ENCODE measurements around the gene NELL1. TPM values are rescaled to one million over a fixed set of nuclear protein-coding genes. Genes with fewer than 3 reads are reported as not detected.

The NELL1 gene
- total and polyA plus RNA-seq, 2 donors (not counting 1 experiment from before 2014, with no cell fraction given) = not detected

DNA sequence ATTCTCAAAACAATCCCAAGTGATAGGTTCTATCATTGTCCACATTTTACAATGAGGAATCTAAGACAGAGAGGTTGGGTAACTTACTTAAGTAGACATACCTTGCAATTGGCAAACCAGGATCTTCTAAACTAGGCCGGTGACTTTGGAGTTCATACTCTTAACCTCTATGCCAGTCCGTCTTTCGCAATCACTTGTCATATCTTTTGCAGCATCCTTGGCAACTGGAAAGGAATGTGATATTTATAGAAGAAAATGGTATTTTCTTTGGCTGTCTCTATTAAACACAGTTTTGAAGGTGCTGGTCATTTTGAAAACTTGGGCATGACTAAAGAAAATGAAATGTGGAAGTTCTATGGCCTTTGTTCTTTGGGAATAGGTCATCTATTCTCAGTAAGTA is 556.5 kb downstream of the NELL1 start:
- no peaks in the 10 kb centered on the region for H3K79me2 ChIP-seq (ENCODE audit: control insufficient read depth, insufficient read depth, low read length)
- no peak overlapping the region for H3K4me2 ChIP-seq (ENCODE audit: extremely low read depth, insufficient read depth, low read length)

DNA sequence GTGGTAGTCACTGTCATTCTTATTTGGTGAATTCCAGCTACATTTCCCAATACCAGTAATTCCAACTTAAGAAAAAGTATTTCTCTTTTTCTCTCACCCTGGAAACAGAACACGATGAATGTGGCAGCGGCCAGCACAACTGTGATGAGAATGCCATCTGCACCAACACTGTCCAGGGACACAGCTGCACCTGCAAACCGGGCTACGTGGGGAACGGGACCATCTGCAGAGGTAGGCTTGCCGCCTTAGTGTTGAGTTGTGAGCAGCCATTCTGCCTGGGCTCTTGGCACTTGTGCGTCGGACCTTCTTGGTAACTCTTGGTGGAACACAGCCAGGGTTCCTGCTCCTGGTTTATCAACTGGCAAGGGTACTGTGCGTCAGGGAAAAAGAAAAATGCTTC is 559.8 kb downstream of the NELL1 start:
- TF ChIP-seq, protein P1, sequence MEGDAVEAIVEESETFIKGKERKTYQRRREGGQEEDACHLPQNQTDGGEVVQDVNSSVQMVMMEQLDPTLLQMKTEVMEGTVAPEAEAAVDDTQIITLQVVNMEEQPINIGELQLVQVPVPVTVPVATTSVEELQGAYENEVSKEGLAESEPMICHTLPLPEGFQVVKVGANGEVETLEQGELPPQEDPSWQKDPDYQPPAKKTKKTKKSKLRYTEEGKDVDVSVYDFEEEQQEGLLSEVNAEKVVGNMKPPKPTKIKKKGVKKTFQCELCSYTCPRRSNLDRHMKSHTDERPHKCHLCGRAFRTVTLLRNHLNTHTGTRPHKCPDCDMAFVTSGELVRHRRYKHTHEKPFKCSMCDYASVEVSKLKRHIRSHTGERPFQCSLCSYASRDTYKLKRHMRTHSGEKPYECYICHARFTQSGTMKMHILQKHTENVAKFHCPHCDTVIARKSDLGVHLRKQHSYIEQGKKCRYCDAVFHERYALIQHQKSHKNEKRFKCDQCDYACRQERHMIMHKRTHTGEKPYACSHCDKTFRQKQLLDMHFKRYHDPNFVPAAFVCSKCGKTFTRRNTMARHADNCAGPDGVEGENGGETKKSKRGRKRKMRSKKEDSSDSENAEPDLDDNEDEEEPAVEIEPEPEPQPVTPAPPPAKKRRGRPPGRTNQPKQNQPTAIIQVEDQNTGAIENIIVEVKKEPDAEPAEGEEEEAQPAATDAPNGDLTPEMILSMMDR (conservative IDR thresholded peaks at IDR 0.05 in 1 of 2, IDR thresholded peaks at IDR 0.05 in 1 of 2; ENCODE audit: low read depth in 1 of 2, low read length in 2 of 2) = no peak
- no peak for TF ChIP-seq EZH2 (IDR thresholded peaks at IDR 0.05; ENCODE audit: low read length, missing control alignments)
- no peaks in the 10 kb centered on the region for H3K9me3 ChIP-seq (ENCODE audit: control insufficient read depth, insufficient read depth, low read depth, low read length)
- H3K27me3 ChIP-seq (ENCODE audit: control insufficient read depth, insufficient read depth, low read length) = no peaks in the 10 kb centered on the region

More for the DNA sequence above, 556.5 kb downstream of the NELL1 start:
- H3K27ac ChIP-seq (ENCODE audit: insufficient read depth, low read length) = no peak overlapping the region
- H3K9ac ChIP-seq (ENCODE audit: insufficient read depth, low read length) = no peak overlapping the region
- no peaks in the 10 kb centered on the region for H3K4me1 ChIP-seq (ENCODE audit: control insufficient read depth, extremely low read depth, insufficient read depth, low read length)
- no peaks in the 10 kb centered on the region for H3K9me3 ChIP-seq (ENCODE audit: control insufficient read depth, insufficient read depth, low read depth, low read length)
- H4K20me1 ChIP-seq (ENCODE audit: control insufficient read depth, extremely low read depth, insufficient read depth, low read length) = no peaks in the 10 kb centered on the region
- DNase-seq (ENCODE audit: low read depth in 2 of 2) = no peak
- TF ChIP-seq EZH2 (IDR thresholded peaks at IDR 0.05; ENCODE audit: low read length, missing control alignments) = no peak
- TF ChIP-seq, protein P1 (conservative IDR thresholded peaks at IDR 0.05 in 1 of 2, IDR thresholded peaks at IDR 0.05 in 1 of 2; ENCODE audit: low read depth in 1 of 2, low read length in 2 of 2) = no peak
- H3K36me3 ChIP-seq (ENCODE audit: control insufficient read depth, insufficient read depth, low read length) = no peaks in the 10 kb centered on the region
- H3K4me3 ChIP-seq (replicated peaks in 1 of 4; ENCODE audit: control extremely low read depth in 1 of 4, insufficient read depth in 1 of 4, low read depth in 3 of 4, low read length in 4 of 4) = no peak overlapping the region
- no peaks in the 10 kb centered on the region for H3K27me3 ChIP-seq (ENCODE audit: control insufficient read depth, insufficient read depth, low read length)
- H2AFZ ChIP-seq (ENCODE audit: low read length) = no peak overlapping the region

DNA sequence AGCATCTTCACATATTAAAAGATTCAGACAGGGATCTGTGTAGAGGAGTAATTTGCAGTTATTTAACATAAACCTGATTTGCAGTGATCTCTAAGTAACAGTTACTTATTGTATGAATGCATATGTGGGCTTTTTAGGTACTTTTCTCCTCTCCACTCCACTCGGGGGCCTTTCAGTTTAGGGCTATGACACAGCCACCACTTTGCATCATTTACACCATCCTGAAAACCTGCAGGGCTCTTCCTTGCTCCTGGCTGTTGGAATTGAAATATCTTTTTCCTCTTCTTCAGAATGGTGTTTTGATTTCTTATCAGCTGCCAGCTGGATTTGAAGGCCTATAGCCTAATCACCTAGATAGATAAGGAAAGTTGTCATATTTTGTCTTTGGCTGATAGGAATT is 580.8 kb downstream of the NELL1 start:
- no peak overlapping the region for H3K27ac ChIP-seq (ENCODE audit: insufficient read depth, low read length)
- H3K9me3 ChIP-seq (ENCODE audit: control insufficient read depth, insufficient read depth, low read depth, low read length) = no peaks in the 10 kb centered on the region
- H3K4me2 ChIP-seq (ENCODE audit: extremely low read depth, insufficient read depth, low read length) = no peak overlapping the region
- no peak for TF ChIP-seq EZH2 (IDR thresholded peaks at IDR 0.05; ENCODE audit: low read length, missing control alignments)
- TF ChIP-seq, protein P1 (conservative IDR thresholded peaks at IDR 0.05 in 1 of 2, IDR thresholded peaks at IDR 0.05 in 1 of 2; ENCODE audit: low read depth in 1 of 2, low read length in 2 of 2) = no peak
- H3K9ac ChIP-seq (ENCODE audit: insufficient read depth, low read length) = no peak overlapping the region
- H3K27me3 ChIP-seq (ENCODE audit: control insufficient read depth, insufficient read depth, low read length) = no peaks in the 10 kb centered on the region
- H3K4me3 ChIP-seq (replicated peaks in 1 of 4; ENCODE audit: control extremely low read depth in 1 of 4, insufficient read depth in 1 of 4, low read depth in 3 of 4, low read length in 4 of 4) = no peak overlapping the region
- DNase-seq (ENCODE audit: low read depth in 2 of 2) = no peak
- H4K20me1 ChIP-seq (ENCODE audit: control insufficient read depth, extremely low read depth, insufficient read depth, low read length) = no peaks in the 10 kb centered on the region
- H3K4me1 ChIP-seq (ENCODE audit: control insufficient read depth, extremely low read depth, insufficient read depth, low read length) = no peaks in the 10 kb centered on the region
- no peak overlapping the region for H2AFZ ChIP-seq (ENCODE audit: low read length)
- no peaks in the 10 kb centered on the region for H3K36me3 ChIP-seq (ENCODE audit: control insufficient read depth, insufficient read depth, low read length)
- H3K79me2 ChIP-seq (ENCODE audit: control insufficient read depth, insufficient read depth, low read length) = no peaks in the 10 kb centered on the region

More for the DNA sequence above, 559.8 kb downstream of the NELL1 start:
- Histone ChIP-seq H3K9ac (ENCODE audit: insufficient read depth, low read length) (no peak overlapping the region), H3K4me3 (replicated peaks in 1 of 4; ENCODE audit: control extremely low read depth in 1 of 4, insufficient read depth in 1 of 4, low read depth in 3 of 4, low read length in 4 of 4) (no peak overlapping the region), H3K27ac (ENCODE audit: insufficient read depth, low read length) (no peak overlapping the region), H3K4me1 (ENCODE audit: control insufficient read depth, extremely low read depth, insufficient read depth, low read length) (no peaks in the 10 kb centered on the region), H3K4me2 (ENCODE audit: extremely low read depth, insufficient read depth, low read length) (no peak overlapping the region), H3K36me3 (ENCODE audit: control insufficient read depth, insufficient read depth, low read length) (no peaks in the 10 kb centered on the region), H2AFZ (ENCODE audit: low read length) (no peak overlapping the region), H3K79me2 (ENCODE audit: control insufficient read depth, insufficient read depth, low read length) (no peaks in the 10 kb centered on the region), H4K20me1 (ENCODE audit: control insufficient read depth, extremely low read depth, insufficient read depth, low read length) (no peaks in the 10 kb centered on the region)
- no peak for DNase-seq (ENCODE audit: low read depth in 2 of 2)
